Renal cortex interstitium (tissue), 11 donors: Measurements from ENCODE around the gene PODN. TPM values are rescaled to one million over a fixed set of nuclear protein-coding genes. Genes with fewer than 3 reads are reported as not detected.

ENCODE experiments used
- DNase-seq, 11 donors: peaks; one replicate each; pipeline ENCODE4 v3.0.0-alpha.2; 2013; ENCODE audit warnings: low read depth in 9 of 11, low spot score in 4 of 11; ENCODE audit errors: extremely low read depth in 1 of 11
- polyA plus RNA-seq, 3 donors: library from polyadenylated mRNA; unstranded; fragments of 120-200 nt; gene quantifications; one replicate each; pipeline ENCODE4 v1.2.1, GENCODE V29; 2013; ENCODE audit not compliant: insufficient read length in 3 of 3

The PODN gene
- polyA plus RNA-seq, 3 donors: 1.1 to 2.6 (median 2.6) TPM

GRCh38 chr1:53108646-53109580, 46.9 kb downstream of the PODN start:
- no peak for DNase-seq

DNA sequence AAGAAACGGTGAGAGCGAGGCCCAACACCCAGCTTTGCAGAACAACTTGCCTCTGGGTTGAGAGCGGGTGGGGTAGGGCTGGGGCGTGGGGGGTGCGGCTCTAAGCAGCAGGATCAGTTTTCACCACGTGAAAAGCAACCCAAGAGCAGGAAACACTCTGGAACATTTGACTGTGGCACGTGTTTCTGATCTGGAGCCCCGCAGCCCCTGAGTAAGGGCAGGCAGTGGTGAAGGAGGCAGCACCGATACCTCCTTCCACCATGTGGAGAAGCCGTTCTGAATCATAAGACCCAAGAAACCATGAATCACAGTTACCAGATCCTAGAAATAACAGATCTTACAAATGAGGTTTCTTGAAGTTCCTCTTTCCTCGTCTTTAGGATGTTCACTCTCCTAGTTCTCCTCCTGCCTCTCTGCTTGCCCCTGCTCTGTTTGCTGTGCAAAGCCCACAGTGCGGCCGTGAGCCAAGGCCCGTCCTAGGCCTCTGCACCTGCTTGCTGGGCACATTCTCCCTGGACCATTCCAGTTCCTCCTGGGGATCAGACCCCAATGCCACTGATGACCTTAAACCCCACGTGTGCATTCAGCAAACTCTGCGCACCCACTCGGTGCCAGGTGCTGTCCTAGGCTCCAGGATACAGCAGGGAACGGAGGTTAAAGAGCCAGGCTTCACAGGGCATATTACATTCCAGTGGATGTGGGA, 48.5 kb downstream of the PODN start:
- DNase-seq: no peak

DNA sequence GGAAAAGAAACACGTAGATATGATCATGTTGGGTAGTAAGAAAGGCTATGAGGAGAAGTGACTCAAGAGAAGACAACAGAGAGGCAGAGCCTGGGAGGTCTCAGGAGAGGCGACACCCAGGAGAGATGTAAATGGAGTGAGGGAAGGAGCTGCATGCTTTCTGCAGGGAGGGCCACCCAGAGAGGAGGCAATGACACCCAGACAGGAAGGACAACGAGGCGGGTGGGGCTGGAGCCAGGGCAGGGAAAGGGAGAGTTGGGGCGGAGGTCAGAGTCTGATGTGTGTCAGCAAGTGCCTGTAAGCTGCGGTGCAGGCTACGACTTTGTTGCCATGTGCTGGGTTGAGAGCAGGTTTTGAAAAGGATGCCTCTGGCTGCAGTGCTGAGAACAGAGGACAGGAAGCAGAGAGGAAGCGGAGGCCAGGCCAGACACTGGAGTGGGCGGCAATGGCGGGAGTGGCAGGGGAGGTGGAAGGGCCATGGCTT, 49.1 kb downstream of the PODN start:
- no peak for DNase-seq

- no peak for DNase-seq
Observed at GRCh38 chr1:53111693-53112092, 49.7 kb downstream of the PODN start.

DNA sequence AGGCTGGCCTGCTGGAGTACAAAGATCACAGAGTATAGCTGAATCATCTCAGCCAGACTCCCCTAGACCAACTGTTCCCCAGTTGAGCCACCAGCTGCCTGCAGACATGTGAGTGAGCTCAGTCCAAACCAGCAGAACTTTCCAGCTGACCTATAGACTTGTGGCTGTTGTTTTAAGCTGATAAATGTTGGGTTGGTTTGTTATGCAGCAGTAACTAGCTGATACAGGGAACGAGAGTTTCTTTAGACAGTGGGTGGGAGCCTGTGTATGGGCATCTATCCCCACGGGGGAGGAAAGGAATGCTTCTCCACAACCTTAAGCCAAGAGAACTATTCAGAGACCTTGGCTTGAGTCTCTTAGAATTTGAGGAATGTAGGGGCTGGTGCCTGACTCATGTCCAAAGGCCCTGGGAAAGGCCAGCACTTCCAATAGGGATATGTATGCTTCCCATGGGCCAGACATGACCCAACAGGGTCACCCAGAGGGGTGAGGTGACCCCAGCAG, 50.3 kb downstream of the PODN start:
- no peak for DNase-seq

- DNase-seq: no peak
Observed at GRCh38 chr1:53112861-53113260, 50.8 kb downstream of the PODN start.

DNA sequence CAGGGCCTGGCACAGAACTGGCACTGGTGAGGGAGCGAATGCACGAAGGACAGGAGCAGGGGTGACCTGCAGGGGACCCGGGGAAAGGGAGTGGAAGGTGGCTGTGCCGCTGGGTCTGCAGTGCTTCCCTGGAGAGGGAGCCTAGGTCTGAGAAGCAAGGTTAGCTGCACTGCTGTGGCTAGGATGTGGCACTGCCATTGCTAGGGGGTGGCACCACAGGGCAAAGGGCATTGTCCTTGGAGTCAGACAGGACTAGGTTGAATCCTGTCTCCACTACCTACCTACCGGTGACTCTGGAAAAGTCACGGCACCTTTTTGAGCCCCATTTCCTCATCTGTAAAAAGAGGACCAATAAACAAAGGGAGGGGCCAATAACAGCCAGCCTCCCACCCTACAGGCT, 52.1 kb downstream of the PODN start:
- no peak for DNase-seq

DNA sequence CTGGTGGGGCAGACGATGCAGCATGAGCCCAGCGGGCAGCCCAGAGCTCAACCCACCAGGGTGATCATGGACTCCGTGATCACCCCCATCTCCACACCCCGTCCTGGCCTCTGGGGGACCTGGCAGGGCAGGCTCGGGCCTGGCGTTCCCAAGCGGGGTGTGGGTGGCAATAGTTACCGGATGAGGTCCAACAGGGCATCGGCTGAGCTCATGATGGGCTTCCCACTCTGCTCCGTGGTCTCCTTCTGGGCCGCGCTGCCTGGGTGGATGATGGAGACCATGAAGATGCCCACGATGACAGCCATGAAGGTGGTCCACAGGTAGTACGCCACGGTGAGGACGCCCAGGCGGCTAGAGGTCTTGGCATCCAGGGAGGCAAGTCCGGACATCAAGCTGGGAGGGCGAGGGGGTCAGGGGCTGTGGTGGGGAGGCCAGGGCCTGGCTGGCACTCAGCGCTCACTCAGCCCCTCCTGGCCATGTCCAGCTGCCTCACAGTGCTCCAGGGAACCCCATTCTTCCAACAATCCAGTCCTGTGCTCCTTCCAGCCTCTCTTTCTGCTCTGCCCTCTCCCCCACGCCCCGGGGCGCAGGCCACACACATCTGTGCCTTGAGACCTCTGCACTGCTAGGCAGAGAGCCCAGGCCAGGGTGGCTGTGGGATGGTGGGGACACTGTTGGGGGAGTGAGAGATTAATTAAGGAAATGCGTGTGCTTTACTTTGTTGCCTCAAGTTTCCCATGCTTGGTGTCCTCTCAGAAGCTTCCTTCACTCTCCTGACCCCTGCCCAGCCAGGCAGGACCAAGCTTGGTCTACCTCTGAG, 52.8 kb downstream of the PODN start:
- no peak for DNase-seq

- no peak for DNase-seq
Observed at GRCh38 chr1:53115403-53116306, 53.6 kb downstream of the PODN start.

GRCh38 chr1:53116307-53116810, 54.3 kb downstream of the PODN start:
- DNase-seq: no peak

DNA sequence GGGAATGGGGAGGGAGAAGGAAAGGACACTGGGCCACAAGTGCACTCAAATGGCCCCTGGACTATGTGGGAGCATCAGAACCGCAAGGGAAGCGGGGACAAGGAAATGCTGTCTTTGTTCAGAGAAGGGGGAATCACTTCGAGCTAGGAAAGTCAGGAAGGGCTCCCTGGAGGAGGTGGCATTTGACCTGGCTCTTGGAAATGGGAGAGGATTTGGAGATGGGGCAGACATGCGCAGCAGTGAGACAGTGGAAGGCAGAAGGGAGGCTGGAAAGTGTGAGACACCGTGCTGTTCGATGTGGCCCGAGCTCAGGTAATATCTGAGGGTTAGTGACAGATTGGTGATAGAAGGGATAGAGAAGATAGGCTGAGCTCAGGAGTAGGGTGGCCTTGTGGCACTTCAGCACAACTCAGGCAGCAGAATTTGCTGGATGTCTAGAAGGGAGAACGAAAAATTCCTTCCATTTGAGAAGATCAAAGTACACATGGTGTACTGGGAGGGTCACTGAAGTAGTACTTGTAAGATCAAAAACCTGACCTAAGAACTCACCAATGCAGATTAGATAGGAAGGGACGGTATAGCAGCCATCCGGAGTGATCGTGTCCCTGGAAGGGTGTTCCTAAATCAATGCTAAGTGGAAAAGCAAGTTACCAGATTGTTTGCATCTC, 55.1 kb downstream of the PODN start:
- no peak for DNase-seq

DNA sequence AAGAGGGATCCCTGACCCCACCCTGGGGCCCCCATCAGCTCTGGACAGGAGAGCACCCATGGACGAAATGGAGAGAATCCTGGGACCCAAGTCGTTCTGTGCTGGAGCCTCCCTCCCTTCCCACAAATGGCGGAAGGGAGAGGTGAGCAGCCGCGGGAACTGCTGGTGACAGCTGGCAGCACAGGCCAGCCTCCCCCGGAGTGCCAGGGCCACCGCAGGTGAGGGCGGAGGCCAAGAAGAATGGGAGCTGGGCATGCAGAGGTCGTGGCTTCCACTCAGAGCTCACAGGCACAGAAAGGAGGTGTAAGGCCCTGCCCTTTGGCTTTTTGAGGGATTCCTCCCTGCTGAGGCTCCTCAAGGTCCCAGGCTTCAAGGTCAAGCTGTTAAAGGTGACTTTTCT, 55.8 kb downstream of the PODN start:
- no peak for DNase-seq

DNA sequence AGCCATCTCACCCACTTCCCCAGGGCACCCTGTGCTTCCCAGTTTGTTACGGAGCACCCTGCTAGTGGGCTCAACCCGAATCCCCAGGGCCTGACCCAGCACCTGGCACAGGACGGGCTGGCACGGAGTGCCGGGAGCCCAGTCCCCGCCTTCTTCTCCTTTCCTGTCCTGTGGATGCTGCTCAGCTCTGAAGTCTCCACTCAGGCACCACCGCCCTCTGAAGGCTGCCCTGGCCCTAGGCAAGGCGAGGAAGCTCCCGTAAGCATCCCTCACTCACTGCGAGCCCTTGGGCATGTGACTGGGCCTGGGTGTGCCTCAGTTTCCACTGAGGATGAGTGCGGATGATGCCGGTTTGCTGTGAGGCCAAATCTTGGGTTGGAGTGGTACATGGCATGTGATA, 58.6 kb downstream of the PODN start:
- DNase-seq: no peak

GRCh38 chr1:53121319-53122172, 59.5 kb downstream of the PODN start:
- peak in 1 of 11 donors; percentile 32 for DNase-seq

- no peak for DNase-seq
Observed at GRCh38 chr1:53122201-53122885, 60.3 kb downstream of the PODN start.

- DNase-seq: no peak
Observed at GRCh38 chr1:53122961-53123413, 61.0 kb downstream of the PODN start.
